Activated CD8-positive, alpha-beta memory T cell treated with anti-CD3 and anti-CD28 coated beads, Interleukin-2, amount 10 ng/mL, durations not matched to agents 7 days and 5 days (primary cell): ENCODE data around the gene NEMP2. TPM values are rescaled to one million over a fixed set of nuclear protein-coding genes. Genes with fewer than 3 reads are reported as not detected.

Experiments used
- ATAC-seq: fragments of 150-1000 bp; cut with Tn5 transposase; one replicate; pipeline ENCODE4 v1.10.0; 2021; ENCODE audit warnings: moderate library complexity
- CTCF ChIA-PET: fragments of 350-600 bp; sonication (Branson Sonifier 250); formaldehyde crosslinking; loops from one replicate; lab custom pipeline; 2021; ENCODE audit warnings: antibody characterized with exemption; lab: Charles Lee
- DNase-seq: peaks from one replicate; pipeline ENCODE4 v3.0.0-alpha.2; 2020
- H3K27ac Mint-ChIP-seq: one replicate; pipeline ENCODE4 v1.8.0; 2021; ENCODE audit warnings: mild to moderate bottlenecking, mixed read lengths
- H3K27me3 Mint-ChIP-seq: one replicate; pipeline ENCODE4 v1.8.0; 2021; ENCODE audit warnings: mixed read lengths
- H3K36me3 Mint-ChIP-seq: one replicate; pipeline ENCODE4 v1.8.0; 2021; ENCODE audit warnings: mild to moderate bottlenecking, mixed read lengths
- H3K4me1 Mint-ChIP-seq: one replicate; pipeline ENCODE4 v1.8.0; 2021; ENCODE audit warnings: mixed read lengths
- H3K4me3 Mint-ChIP-seq: one replicate; pipeline ENCODE4 v1.8.0; 2021; ENCODE audit warnings: mild to moderate bottlenecking, moderate library complexity, mixed read lengths
- H3K9me3 Mint-ChIP-seq: one replicate; pipeline ENCODE4 v1.8.0; 2022; ENCODE audit warnings: low read depth, mixed read lengths
- total RNA-seq, 2 experiments: library from RNA; stranded (reverse); gene quantifications; one replicate each; pipeline ENCODE4 v1.2.3, GENCODE V29; 2021

The NEMP2 gene, protein sequence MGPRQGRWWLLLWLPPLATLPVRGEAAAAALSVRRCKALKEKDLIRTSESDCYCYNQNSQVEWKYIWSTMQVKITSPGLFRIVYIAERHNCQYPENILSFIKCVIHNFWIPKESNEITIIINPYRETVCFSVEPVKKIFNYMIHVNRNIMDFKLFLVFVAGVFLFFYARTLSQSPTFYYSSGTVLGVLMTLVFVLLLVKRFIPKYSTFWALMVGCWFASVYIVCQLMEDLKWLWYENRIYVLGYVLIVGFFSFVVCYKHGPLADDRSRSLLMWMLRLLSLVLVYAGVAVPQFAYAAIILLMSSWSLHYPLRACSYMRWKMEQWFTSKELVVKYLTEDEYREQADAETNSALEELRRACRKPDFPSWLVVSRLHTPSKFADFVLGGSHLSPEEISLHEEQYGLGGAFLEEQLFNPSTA
- total RNA-seq: 10 to 100 TPM; 12.9 to 17.4 TPM

DNA sequence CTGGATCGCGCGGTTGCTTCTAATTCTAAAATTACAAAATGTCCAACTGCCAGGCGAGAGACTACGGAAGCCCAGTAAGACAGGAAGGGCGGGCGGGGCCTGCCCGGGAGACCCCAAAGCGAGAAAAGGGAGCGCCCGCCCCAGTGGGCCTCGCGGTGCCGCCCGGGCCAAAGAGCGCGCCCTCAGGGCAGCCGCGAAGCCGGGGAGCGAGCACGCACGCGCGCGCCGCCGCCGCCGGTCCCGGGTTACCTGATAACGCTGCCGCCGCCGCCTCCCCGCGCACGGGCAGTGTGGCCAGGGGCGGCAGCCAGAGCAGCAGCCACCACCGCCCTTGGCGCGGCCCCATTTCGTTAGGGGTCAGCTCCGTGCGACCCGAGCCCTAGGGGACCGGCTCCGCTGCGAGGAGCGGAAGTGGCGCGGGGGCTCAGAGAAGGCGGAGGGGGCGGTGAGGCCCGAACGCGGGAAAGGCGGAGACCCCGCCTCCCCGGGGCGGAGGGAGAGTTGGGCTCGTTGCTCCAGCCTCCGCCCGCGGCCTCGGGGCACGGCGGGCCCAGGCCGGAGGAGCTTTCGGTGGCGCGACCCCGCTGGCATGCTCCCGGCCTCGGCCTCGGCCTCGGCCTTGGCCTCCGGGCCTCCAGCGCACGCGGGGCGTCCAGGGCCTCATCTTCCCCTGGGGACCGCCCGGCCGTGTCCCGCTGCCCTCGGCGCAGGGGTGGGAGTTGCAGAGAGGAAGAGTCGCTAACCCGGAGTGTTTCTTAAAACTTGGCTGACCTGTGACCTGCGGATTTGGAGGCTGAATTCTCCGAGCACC is at the start of gene NEMP2:
TSS of gene NEMP2 (minus strand) at position 413 of the 811 bp plus-strand sequence. CDS start at position 346, 67 bp downstream.
- peaks cover 36% of the 10 kb centered on the region for H3K36me3 Mint-ChIP-seq
- peaks cover 19% of the 10 kb centered on the region for H3K9me3 Mint-ChIP-seq
- ATAC-seq (peak; percentile 84), DNase-seq (peak; percentile 93)
- H3K4me3 Mint-ChIP-seq: peak within 1 kb of the TSS; percentile 89
- peak within 1 kb of the TSS; percentile 99 for H3K27ac Mint-ChIP-seq
- peaks cover 53% of the 10 kb centered on the region for H3K4me1 Mint-ChIP-seq
- no peaks in the 10 kb centered on the region for H3K27me3 Mint-ChIP-seq
- CTCF ChIA-PET: interaction anchor here (1.1 to 1.4 kb wide), 4 partner anchors 14 to 110 kb away, joined by 3 read pairs; no protein-coding TSS in a partner anchor

DNA sequence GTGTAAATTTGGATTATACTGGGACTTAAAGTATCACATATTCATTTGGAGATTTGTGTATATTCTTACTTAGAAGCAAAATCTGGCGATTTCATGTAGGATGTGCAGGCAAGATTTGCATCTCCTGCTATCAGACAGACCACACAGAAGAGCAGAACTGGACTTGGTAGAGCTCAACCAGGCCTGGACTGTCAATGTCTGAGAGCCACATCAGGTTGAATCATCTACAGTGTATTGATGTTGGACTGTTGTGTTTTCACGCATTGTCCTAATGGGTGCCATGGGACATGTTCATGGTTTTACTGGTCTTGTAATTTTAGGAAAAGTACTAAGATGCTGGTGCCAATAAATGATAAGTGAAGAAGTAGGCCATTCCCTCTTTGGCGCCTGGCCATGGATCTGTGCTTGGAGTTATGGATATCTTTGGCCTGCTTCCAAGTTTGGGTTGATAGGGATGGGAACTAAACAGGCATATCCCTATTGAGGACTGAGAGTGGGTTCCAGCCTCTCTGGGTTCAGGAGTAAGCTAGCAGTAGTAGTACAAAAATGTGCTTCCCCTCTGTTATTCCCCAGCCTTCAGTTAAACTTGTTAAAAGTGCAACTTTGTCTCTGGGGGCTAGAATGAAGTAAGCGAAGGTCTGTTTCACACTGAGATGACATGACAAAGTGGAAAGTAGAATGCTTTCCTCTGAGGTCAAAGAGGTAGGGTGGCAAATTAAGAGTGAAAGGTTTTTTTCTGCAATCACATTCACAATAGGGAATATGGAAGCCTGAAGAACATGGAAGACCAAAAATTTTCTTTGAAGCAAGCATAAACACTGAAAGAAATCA is 49.2 kb upstream of the NEMP2 start:
- no peak for DNase-seq
- no peak for ATAC-seq
- no peak overlapping the region for H3K27ac Mint-ChIP-seq
- H3K4me3 Mint-ChIP-seq: no peak overlapping the region
- peaks cover 4% of the 10 kb centered on the region for H3K36me3 Mint-ChIP-seq
- CTCF ChIA-PET: interaction anchor here (1.0 kb wide), 1 partner anchor 9 kb away, joined by 3 read pairs; no protein-coding TSS in a partner anchor
- no peaks in the 10 kb centered on the region for H3K27me3 Mint-ChIP-seq
- peaks cover 12% of the 10 kb centered on the region for H3K4me1 Mint-ChIP-seq
- H3K9me3 Mint-ChIP-seq: peaks cover 2% of the 10 kb centered on the region

DNA sequence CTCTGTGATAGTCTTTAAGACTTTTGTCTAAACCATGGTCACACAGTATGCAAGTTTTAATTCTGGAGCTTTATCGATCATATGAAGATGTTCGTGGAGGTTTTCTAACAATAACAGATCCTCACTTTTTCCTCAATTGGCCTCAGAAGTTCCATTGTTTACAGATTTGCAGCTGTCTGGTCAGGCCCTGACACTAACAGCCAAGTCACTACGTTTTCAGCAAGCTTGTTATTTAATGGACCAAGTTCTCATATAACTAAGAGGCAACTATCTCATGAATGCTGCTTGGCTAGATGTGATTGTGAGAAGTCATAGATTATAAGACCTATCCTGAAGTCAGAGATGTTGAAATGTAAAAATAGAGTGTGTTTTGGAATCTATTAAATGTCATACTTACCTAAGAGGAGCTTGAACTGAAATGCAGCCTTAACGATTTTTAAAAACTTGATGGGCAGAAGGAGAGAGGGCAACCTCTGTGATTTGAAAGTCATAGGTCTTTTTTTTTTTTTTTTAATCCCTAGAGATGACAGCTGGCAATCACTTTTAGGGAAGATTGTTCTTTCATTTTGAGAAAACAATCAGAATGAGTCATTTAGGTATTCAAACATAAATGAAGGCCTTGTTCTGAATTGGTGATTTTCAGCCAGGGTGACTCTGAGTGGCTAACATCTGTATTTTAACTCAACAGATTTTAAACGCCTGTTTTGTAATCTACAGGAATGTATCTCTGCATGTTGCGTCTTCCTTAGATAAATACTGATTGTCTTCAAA is 48.4 kb upstream of the NEMP2 start:
- DNase-seq: no peak
- Mint-ChIP-seq H3K27me3 (no peaks in the 10 kb centered on the region), H3K9me3 (peaks cover 2% of the 10 kb centered on the region), H3K36me3 (peaks cover 8% of the 10 kb centered on the region), H3K4me3 (no peak overlapping the region), H3K27ac (no peak overlapping the region), H3K4me1 (peaks cover 19% of the 10 kb centered on the region)
- CTCF ChIA-PET: no interaction called here
- no peak for ATAC-seq

DNA sequence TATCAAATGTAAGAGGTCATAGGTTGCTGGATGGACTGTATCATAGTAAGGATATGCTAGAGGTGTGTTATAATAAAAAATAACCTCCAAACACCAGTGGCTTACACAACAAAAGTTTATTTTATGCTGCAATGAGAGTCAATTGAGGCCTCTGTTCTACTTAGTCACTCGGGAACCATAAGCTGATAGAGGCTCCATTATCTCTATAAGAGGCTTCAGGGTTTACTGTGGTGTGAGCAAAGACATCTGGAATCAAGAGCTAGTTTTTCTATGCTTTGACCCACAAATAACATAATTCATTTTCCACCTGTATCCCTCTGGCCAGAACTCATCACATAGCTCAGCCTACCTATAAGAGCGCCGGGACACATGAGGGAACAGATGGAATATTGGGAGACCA is 47.5 kb upstream of the NEMP2 start:
- no peak for DNase-seq
- no peak for ATAC-seq
- Mint-ChIP-seq H3K36me3 (peaks cover 9% of the 10 kb centered on the region), H3K4me1 (peaks cover 20% of the 10 kb centered on the region), H3K4me3 (no peak overlapping the region), H3K27me3 (no peaks in the 10 kb centered on the region), H3K27ac (no peak overlapping the region), H3K9me3 (peaks cover 2% of the 10 kb centered on the region)
- CTCF ChIA-PET: no interaction called here

DNA sequence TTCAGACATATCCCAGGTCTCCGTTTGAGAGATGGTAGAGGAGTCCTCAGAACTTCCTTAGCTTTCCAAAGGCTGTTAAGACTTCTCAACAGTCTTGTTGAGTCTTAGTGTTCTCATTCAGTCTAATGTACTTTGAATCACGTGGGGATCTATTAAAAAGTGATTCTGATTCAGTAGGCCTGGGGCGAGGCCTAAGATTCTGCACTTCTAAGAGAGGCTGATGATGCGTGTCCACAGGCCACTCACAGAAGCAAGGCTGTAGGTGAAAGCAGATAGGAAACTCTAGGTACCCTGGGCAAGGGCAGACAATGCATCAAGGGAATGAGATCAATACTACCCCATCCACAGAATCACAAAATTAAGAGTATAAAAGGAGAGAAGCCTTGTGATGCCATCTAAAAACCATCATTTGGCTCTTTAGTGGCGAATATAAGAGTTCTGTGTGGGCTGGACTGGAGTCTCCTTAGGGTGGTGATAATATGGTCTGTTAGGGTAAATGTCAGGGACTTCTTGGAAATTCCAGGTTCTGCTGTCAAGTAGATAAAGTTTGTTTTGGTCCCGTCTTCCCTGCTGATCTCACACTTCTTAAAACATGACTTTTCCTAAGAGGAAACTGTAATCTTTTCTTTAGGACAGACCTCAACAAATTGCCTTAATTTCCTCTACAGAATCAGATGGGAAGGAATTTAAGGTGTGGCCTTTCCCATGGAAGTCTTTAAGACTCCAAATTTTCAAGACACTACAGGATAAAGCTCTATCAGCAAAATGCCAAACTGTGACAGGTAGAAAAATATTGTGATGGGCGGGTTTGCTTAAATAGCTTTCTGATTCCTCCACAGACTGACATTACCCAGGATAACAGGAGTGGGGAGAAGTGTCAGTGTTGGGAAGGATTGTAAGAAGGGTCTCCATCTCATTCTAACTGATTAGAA is 45.7 kb upstream of the NEMP2 start:
- no peak for ATAC-seq
- CTCF ChIA-PET: no interaction called here
- Mint-ChIP-seq H3K36me3 (peaks cover 9% of the 10 kb centered on the region), H3K9me3 (peaks cover 2% of the 10 kb centered on the region), H3K27me3 (no peaks in the 10 kb centered on the region), H3K4me3 (no peak overlapping the region), H3K27ac (no peak overlapping the region), H3K4me1 (peaks cover 26% of the 10 kb centered on the region)
- no peak for DNase-seq

DNA sequence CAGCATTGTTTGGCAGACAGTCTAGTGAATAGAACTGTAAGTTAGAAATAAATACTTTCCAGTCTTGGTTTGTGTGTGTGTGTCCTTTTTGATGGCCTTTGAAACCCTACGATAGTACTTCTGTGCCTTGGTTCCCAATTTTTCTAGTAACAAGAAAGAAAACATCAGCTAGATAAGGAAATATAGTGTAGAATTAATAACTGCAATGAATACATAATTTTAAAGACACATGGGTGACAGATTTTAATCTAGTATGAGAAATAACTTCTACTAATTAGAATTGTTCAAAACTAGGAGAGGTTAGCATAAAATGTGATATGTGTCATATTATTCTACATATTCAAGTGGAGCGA is 44.5 kb upstream of the NEMP2 start:
- no peak for ATAC-seq
- no peak overlapping the region for H3K4me3 Mint-ChIP-seq
- peaks cover 28% of the 10 kb centered on the region for H3K4me1 Mint-ChIP-seq
- CTCF ChIA-PET: no interaction called here
- H3K36me3 Mint-ChIP-seq: peaks cover 5% of the 10 kb centered on the region
- H3K27me3 Mint-ChIP-seq: no peaks in the 10 kb centered on the region
- no peaks in the 10 kb centered on the region for H3K9me3 Mint-ChIP-seq
- H3K27ac Mint-ChIP-seq: no peak overlapping the region
- no peak for DNase-seq

DNA sequence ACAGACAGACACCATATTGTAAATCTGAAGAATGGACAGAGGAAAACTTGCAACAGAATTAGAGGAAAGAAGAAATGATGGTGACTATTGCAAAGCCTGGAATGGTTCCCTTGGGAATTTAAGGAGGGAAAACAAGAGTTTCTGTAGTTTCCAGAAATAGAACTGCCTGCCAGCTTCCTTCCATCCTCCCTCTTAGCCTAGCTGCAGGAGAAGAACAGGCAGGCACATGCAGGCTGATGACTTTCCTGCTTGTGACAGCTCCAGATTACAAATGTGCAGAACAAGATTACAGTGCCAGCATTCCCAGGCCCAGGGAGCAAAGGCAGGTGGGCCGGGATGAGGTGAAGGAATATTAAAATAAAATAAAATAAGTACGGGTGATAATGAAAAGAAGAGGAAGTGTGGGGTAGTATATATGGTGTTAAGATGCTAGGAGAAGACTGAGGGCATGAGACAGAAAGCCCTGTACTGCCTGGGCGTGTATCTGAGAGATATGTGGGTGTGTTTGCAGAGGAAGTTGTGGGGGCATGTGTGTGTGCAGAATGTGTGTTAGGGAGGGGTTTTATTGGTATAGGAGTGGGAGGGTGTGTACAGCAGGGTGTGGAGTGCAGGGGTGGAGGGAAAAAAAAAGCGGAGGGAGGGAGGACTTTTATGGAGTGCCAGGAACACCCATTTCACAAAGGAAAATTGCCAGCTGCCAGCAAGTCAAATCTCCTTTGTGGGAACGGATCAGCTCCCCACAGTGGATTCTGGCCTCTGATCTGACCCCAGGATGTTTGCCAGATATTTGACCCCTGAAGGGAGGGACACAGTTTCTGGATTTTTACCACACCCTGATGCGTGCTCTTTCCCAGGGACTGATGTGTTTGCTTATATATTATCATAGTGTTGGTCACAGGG is 43.9 kb upstream of the NEMP2 start:
- ATAC-seq (no peak), DNase-seq (no peak)
- CTCF ChIA-PET: no interaction called here
- H3K4me3 Mint-ChIP-seq: no peak overlapping the region
- no peaks in the 10 kb centered on the region for H3K27me3 Mint-ChIP-seq
- peaks cover 24% of the 10 kb centered on the region for H3K4me1 Mint-ChIP-seq
- H3K9me3 Mint-ChIP-seq: no peaks in the 10 kb centered on the region
- peaks cover 4% of the 10 kb centered on the region for H3K36me3 Mint-ChIP-seq
- no peak overlapping the region for H3K27ac Mint-ChIP-seq

DNA sequence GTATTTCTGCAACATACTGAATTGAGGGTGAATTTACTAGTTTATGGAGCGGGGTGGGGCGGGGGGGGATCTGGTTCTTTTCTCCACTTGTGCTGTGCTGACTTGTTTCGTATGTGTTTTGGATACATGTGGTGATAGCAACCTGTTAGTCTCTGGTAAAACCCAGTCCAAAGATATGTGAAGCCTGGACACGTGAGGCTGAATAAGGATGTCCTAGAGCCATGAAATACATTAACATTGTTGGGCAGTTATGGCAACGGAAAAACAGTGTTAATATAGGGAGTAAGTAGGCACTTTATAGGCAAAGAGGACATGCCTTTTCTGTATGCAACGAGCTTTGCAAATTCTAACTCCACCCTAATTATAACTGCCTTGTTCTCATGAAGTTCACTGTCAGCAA is 42.1 kb upstream of the NEMP2 start:
- Mint-ChIP-seq H3K27ac (no peak overlapping the region), H3K27me3 (no peaks in the 10 kb centered on the region), H3K4me1 (peaks cover 19% of the 10 kb centered on the region), H3K36me3 (peaks cover 4% of the 10 kb centered on the region), H3K9me3 (no peaks in the 10 kb centered on the region), H3K4me3 (no peak overlapping the region)
- DNase-seq (no peak), ATAC-seq (no peak)
- CTCF ChIA-PET: no interaction called here

DNA sequence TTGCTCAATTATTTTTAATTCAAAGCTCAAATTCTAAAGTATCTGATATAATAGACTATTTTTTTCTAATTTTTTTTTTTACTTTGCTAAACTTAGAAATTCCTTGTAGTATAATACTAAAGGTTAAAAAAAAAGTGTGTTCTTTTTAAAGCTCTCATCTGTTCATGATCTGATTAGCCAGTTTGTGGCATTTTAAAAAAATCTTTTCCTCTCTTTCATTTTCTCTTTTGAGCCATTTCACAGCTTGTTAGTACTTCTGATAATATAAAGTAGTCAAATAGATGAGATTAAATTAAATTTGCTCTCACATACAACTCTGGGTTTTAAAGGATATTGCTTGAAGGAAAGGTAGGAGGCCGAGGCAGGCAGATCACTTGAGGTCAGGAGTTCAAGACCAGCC is 40.7 kb upstream of the NEMP2 start:
- Mint-ChIP-seq H3K27me3 (no peaks in the 10 kb centered on the region), H3K4me3 (no peak overlapping the region), H3K36me3 (peaks cover 4% of the 10 kb centered on the region), H3K4me1 (peaks cover 19% of the 10 kb centered on the region), H3K27ac (no peak overlapping the region), H3K9me3 (no peaks in the 10 kb centered on the region)
- CTCF ChIA-PET: interaction anchor here (1.6 kb wide), 1 partner anchor 9 kb away, joined by 3 read pairs; no protein-coding TSS in a partner anchor
- DNase-seq (no peak), ATAC-seq (no peak)

DNA sequence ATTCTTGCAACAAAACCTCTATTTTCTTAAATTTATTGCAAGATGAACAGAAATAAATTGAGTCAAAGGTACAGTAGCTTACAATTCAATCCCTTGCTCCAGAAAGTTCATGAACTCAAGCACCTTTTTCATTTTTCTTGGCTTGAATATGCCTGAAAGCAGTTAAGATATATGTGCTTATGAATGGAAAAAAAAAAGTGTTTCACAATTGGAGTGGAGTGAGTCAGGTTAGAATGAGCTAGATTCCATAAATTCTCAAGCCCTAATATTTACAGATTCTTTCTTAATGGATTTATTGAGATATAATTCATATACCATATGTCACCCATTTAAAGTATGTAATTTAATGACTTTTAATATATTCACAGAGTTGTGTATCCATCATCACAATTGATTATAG is 39.6 kb upstream of the NEMP2 start:
- DNase-seq (no peak), ATAC-seq (no peak)
- Mint-ChIP-seq H3K4me3 (no peak overlapping the region), H3K36me3 (peaks cover 6% of the 10 kb centered on the region), H3K4me1 (peaks cover 19% of the 10 kb centered on the region), H3K9me3 (no peaks in the 10 kb centered on the region), H3K27me3 (no peaks in the 10 kb centered on the region), H3K27ac (no peak overlapping the region)
- CTCF ChIA-PET: interaction anchor here (1.6 kb wide), 1 partner anchor 10 kb away, joined by 3 read pairs; no protein-coding TSS in a partner anchor

DNA sequence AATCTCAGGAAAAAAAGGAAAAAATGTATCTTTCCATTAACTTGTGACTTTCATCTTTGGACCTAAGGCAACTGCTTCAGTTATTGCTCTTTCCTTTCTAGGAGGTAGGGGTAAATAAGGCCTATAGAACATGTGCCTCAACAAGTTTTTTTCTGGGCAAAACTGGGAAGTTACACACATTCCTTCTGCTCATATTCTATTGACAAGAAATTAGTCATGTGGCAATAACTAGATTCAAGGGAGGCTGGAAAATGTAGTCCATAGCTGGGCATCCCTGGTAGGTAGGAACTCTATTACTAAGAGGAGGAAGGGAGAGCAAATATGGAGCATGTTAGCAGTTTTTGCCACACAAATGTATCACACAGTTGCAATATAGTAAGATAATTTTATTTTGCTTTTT is 37.7 kb upstream of the NEMP2 start:
- Mint-ChIP-seq H3K4me3 (no peak overlapping the region), H3K27me3 (no peaks in the 10 kb centered on the region), H3K9me3 (peaks cover 6% of the 10 kb centered on the region), H3K36me3 (peaks cover 10% of the 10 kb centered on the region), H3K4me1 (peaks cover 10% of the 10 kb centered on the region), H3K27ac (no peak overlapping the region)
- CTCF ChIA-PET: no interaction called here
- DNase-seq (no peak), ATAC-seq (no peak)
